Caco-2 (cell line): ENCODE results near the gene RAB5IF. TPM values are rescaled to one million over a fixed set of nuclear protein-coding genes. Genes with fewer than 3 reads are reported as not detected.

Experiments used
- BruUV-seq: library from RNA; stranded (reverse); fragments of 400-500 nt; replicated peaks from 2 replicates; lab custom pipeline; 2021; lab: Mats Ljungman, UMichigan
- CTCF ChIA-PET: fragments of 300-600 bp; sonication (Branson Sonifier 250); formaldehyde crosslinking; loops from one replicate; lab custom pipeline; 2022; ENCODE audit warnings: antibody characterized with exemption; lab: Charles Lee
- POLR2A ChIA-PET: fragments of 300-600 bp; sonication (Branson Sonifier 250); formaldehyde crosslinking; loops from one replicate; lab custom pipeline; 2022; ENCODE audit warnings: antibody characterized with exemption; lab: Charles Lee
- DNase-seq, 2 experiments: peaks; one replicate each; pipeline versions ENCODE4 v3.0.0 to v3.0.0-alpha.2; 2020 to 2022
- H3K27me3 ChIP-seq: replicated peaks from 2 replicates; pipeline ENCODE4 v1.6.0; 2011; ENCODE audit warnings: low read length; ENCODE audit not compliant: control insufficient read depth, insufficient read depth
- H3K36me3 ChIP-seq: 2 replicates; pipeline ENCODE4 v1.5.1; 2011; ENCODE audit warnings: low read length; ENCODE audit not compliant: control insufficient read depth, insufficient read depth
- H3K4me1 ChIP-seq: fragments of 250-450 bp; sonication (Bioruptor Pico); 2 replicates; pipeline ENCODE4 v1.5.1; 2020; ENCODE audit warnings: mild to moderate bottlenecking
- H3K4me3 ChIP-seq: 2 replicates; pipeline ENCODE4 v1.5.1; 2011; ENCODE audit warnings: low read depth, mild to moderate bottlenecking, control low read depth, low read length
- H3K9me3 ChIP-seq: fragments of 250-450 bp; sonication (Bioruptor Pico); 2 replicates; pipeline ENCODE4 v1.5.1; 2020; ENCODE audit warnings: mild to moderate bottlenecking, moderate library complexity
- H3K27ac Mint-ChIP-seq: one replicate; pipeline ENCODE4 v1.8.0; 2022; ENCODE audit warnings: mixed read lengths; ENCODE audit not compliant: unreplicated experiment
- H3K27me3 Mint-ChIP-seq: one replicate; pipeline ENCODE4 v1.8.0; 2022; ENCODE audit warnings: mixed read lengths; ENCODE audit not compliant: insufficient read depth, unreplicated experiment
- H3K36me3 Mint-ChIP-seq: one replicate; pipeline ENCODE4 v1.8.0; 2022; ENCODE audit warnings: mild to moderate bottlenecking, mixed read lengths; ENCODE audit not compliant: insufficient read depth, unreplicated experiment
- H3K4me1 Mint-ChIP-seq: one replicate; pipeline ENCODE4 v1.8.0; 2022; ENCODE audit warnings: low read depth, mixed read lengths; ENCODE audit not compliant: unreplicated experiment
- H3K4me3 Mint-ChIP-seq: one replicate; pipeline ENCODE4 v1.8.0; 2022; ENCODE audit warnings: mild to moderate bottlenecking, moderate library complexity, mixed read lengths; ENCODE audit not compliant: unreplicated experiment
- H3K9me3 Mint-ChIP-seq: one replicate; pipeline ENCODE4 v1.8.0; 2022; ENCODE audit warnings: mixed read lengths; ENCODE audit not compliant: unreplicated experiment
- intact Hi-C: fragments of 100-400 bp; cut with micrococcal nuclease; formaldehyde crosslinking; loops from one replicate; pipeline ENCODE4 v1.10.0; 2022; ENCODE audit not compliant: unreplicated experiment
- total RNA-seq: library from RNA; stranded (reverse); gene quantifications from 2 replicates; pipeline ENCODE4 v1.2.3, GENCODE V29; 2022
- TF ChIP-seq, protein P1 (sequence below), 2 experiments: fragments of 200-600 bp in 1 of 2; IDR thresholded peaks; 1 replicate in 1 of 2; 2 replicates in 1 of 2; pipeline versions ENCODE4 v1.5.1 to v1.8.0; 2011 to 2022; ENCODE audit warnings: antibody characterized with exemption in 1 of 2, control low read depth in 1 of 2, inconsistent platforms in 1 of 2, low read depth in 1 of 2, low read length in 1 of 2, mild to moderate bottlenecking in 1 of 2, moderate library complexity in 1 of 2; ENCODE audit not compliant: insufficient read depth in 1 of 2, severe bottlenecking in 1 of 2, unreplicated experiment in 1 of 2

RAB5IF gene
- total RNA-seq, 1 experiment from 2014 or later: 279 TPM

- Histone ChIP-seq H3K9me3 (no peaks in the 10 kb centered on the region), H3K4me1 (peaks cover 11% of the 10 kb centered on the region), H3K4me3 (no peak overlapping the region), H3K27me3 (no peaks in the 10 kb centered on the region), H3K36me3 (no peaks in the 10 kb centered on the region)
- Mint-ChIP-seq H3K4me1 (peaks cover 9% of the 10 kb centered on the region), H3K36me3 (peaks cover 12% of the 10 kb centered on the region), H3K4me3 (no peak overlapping the region), H3K9me3 (no peaks in the 10 kb centered on the region), H3K27ac (peak overlapping the region; percentile 7), H3K27me3 (no peaks in the 10 kb centered on the region)
- TF ChIP-seq, protein P1, sequence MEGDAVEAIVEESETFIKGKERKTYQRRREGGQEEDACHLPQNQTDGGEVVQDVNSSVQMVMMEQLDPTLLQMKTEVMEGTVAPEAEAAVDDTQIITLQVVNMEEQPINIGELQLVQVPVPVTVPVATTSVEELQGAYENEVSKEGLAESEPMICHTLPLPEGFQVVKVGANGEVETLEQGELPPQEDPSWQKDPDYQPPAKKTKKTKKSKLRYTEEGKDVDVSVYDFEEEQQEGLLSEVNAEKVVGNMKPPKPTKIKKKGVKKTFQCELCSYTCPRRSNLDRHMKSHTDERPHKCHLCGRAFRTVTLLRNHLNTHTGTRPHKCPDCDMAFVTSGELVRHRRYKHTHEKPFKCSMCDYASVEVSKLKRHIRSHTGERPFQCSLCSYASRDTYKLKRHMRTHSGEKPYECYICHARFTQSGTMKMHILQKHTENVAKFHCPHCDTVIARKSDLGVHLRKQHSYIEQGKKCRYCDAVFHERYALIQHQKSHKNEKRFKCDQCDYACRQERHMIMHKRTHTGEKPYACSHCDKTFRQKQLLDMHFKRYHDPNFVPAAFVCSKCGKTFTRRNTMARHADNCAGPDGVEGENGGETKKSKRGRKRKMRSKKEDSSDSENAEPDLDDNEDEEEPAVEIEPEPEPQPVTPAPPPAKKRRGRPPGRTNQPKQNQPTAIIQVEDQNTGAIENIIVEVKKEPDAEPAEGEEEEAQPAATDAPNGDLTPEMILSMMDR (IDR thresholded peaks at IDR 0.05; ENCODE audit: insufficient read depth in 1 of 2, low read depth in 1 of 2, low read length in 1 of 2, severe bottlenecking in 1 of 2, unreplicated experiment in 1 of 2): no peak
- no peak for DNase-seq
- POLR2A ChIA-PET: interaction anchor here (0.6 kb wide), 1 partner anchor 30 kb away, joined by 5 read pairs; no protein-coding TSS in a partner anchor
- intact Hi-C loops: no loop called here
- CTCF ChIA-PET: interaction anchor here (0.7 to 2.8 kb wide), 3 partner anchors 36 to 136 kb away, joined by 4 to 13 read pairs (median 5); partner anchors contain the start of gene RAB5IF
- BruUV-seq: no TSS peak
Observed at GRCh38 chr20:36642136-36642535, 36.6 kb downstream of the RAB5IF start.

DNA sequence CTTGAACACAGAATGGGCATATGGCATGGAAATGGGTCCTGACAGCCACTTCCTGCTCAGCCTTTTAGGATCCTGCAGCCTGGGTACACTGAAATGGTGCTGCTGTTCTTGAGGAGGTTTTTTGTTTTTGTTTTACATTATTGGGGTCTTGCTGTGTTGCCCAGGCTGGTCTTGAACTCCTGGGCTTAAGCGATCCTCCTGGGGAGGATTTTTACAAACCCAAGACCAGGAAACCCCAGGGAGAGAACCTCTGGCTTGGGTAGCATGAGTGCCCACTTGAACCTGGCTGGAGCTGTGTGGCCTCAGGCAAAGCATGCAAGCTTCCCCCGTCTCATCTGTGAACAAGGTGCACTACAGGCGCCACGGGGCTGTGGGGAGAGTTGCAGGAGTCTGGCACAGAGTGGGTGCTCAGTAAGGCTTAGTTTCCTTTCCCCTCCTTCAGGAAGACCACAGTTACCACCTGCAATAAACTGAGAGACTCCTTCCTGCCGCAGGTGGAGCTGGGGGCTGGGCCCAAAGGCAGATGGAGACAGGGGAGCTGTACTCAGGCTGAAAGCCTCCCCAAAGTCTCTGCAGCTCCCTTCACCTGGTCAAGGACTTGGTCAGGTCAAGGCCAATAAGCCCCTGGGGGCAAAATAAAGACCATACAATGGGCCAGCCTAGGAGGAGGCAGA is 38.6 kb downstream of the RAB5IF start:
- CTCF ChIA-PET: interaction anchor here (1.0 to 1.4 kb wide), 2 partner anchors 23 to 276 kb away, joined by 4 read pairs; no protein-coding TSS in a partner anchor
- no peak overlapping the region for H3K4me3 Mint-ChIP-seq

GRCh38 chr20:36644706-36645095 is 39.1 kb downstream of the RAB5IF start:
- intact Hi-C loops: no loop called here
- Mint-ChIP-seq H3K36me3 (peaks cover 15% of the 10 kb centered on the region), H3K27ac (no peak overlapping the region), H3K9me3 (no peaks in the 10 kb centered on the region), H3K27me3 (no peaks in the 10 kb centered on the region), H3K4me1 (peaks cover 9% of the 10 kb centered on the region), H3K4me3 (no peak overlapping the region)
- no TSS peak for BruUV-seq
- no peak for DNase-seq
- Histone ChIP-seq H3K9me3 (no peaks in the 10 kb centered on the region), H3K27me3 (no peaks in the 10 kb centered on the region), H3K4me1 (peaks cover 11% of the 10 kb centered on the region), H3K36me3 (no peaks in the 10 kb centered on the region), H3K4me3 (no peak overlapping the region)
- CTCF ChIA-PET: interaction anchor here (1.0 to 1.4 kb wide), 2 partner anchors 22 to 275 kb away, joined by 4 read pairs; no protein-coding TSS in a partner anchor
- POLR2A ChIA-PET: no interaction called here
- TF ChIP-seq, protein P1 (IDR thresholded peaks at IDR 0.05; ENCODE audit: insufficient read depth in 1 of 2, low read depth in 1 of 2, low read length in 1 of 2, severe bottlenecking in 1 of 2, unreplicated experiment in 1 of 2): no peak

More for the DNA sequence above, 38.6 kb downstream of the RAB5IF start:
- no peak for DNase-seq
- peaks cover 11% of the 10 kb centered on the region for H3K4me1 ChIP-seq
- TF ChIP-seq, protein P1 (IDR thresholded peaks at IDR 0.05; ENCODE audit: insufficient read depth in 1 of 2, low read depth in 1 of 2, low read length in 1 of 2, severe bottlenecking in 1 of 2, unreplicated experiment in 1 of 2): no peak
- no peaks in the 10 kb centered on the region for H3K27me3 ChIP-seq
- no peaks in the 10 kb centered on the region for H3K9me3 Mint-ChIP-seq
- no peak overlapping the region for H3K4me3 ChIP-seq
- intact Hi-C loops: no loop called here
- H3K9me3 ChIP-seq: no peaks in the 10 kb centered on the region
- POLR2A ChIA-PET: no interaction called here
- H3K27me3 Mint-ChIP-seq: no peaks in the 10 kb centered on the region
- no peaks in the 10 kb centered on the region for H3K36me3 ChIP-seq
- BruUV-seq: no TSS peak
- no peak overlapping the region for H3K27ac Mint-ChIP-seq
- peaks cover 9% of the 10 kb centered on the region for H3K4me1 Mint-ChIP-seq
- peaks cover 15% of the 10 kb centered on the region for H3K36me3 Mint-ChIP-seq
